ENCODE data around the gene MUC4.
"Not testable (repeated sequence)": the region's sequence is repeated elsewhere in the genome, so short reads cannot be mapped to it uniquely, and the experiment has no call there.

Gene MUC4

GRCh38 chr3:195836476-195837135 is 24.9 kb upstream of the MUC4 start:
- DNase-seq, result no peak

GRCh38 chr3:195835791-195836190 is 24.1 kb upstream of the MUC4 start:
- DNase-seq, result no peak

GRCh38 chr3:195834675-195835583 is 23.2 kb upstream of the MUC4 start:
- DNase-seq, result no peak

GRCh38 chr3:195829897-195830254 is 18.1 kb upstream of the MUC4 start:
- DNase-seq, result no peak

- no peak for DNase-seq
Measured at GRCh38 chr3:195828762-195829161, 17.0 kb upstream of the MUC4 start.

GRCh38 chr3:195825857-195826804 is 14.4 kb upstream of the MUC4 start:
- DNase-seq, result no peak

GRCh38 chr3:195825191-195825588 is 13.5 kb upstream of the MUC4 start:
- DNase-seq, result no peak

- DNase-seq, result not testable (repeated sequence)
Measured at GRCh38 chr3:195824425-195825190, 12.9 kb upstream of the MUC4 start.

- no peak for DNase-seq
Measured at GRCh38 chr3:195823999-195824398, 12.3 kb upstream of the MUC4 start.

GRCh38 chr3:195823280-195823679 is 11.6 kb upstream of the MUC4 start:
- DNase-seq, result no peak

GRCh38 chr3:195822131-195822696 is 10.5 kb upstream of the MUC4 start:
- no peak for DNase-seq

GRCh38 chr3:195821403-195822130 is 9.8 kb upstream of the MUC4 start:
- DNase-seq, result no peak

GRCh38 chr3:195820901-195821300 is 9.2 kb upstream of the MUC4 start:
- no peak for DNase-seq

- DNase-seq, result no peak
Measured at GRCh38 chr3:195820186-195820585, 8.5 kb upstream of the MUC4 start.

GRCh38 chr3:195818301-195818700 is 6.6 kb upstream of the MUC4 start:
- no peak for DNase-seq

- DNase-seq, result no peak
Measured at GRCh38 chr3:195817578-195818135, 5.9 kb upstream of the MUC4 start.

- DNase-seq, result not testable (repeated sequence)
Measured at GRCh38 chr3:195816276-195816913, 4.7 kb upstream of the MUC4 start.

- DNase-seq, result no peak
Measured at GRCh38 chr3:195815169-195815771, 3.5 kb upstream of the MUC4 start.

GRCh38 chr3:195813916-195814640 is 2.3 kb upstream of the MUC4 start:
- no peak for DNase-seq

All from stimulated activated CD8-positive, alpha-beta memory T cell treated with anti-CD3 and anti-CD28 coated beads, Interleukin-4, amount 100 ng/mL, for 48 hours (primary cell).